Kasumi-1 (cell line): ENCODE measurements around the gene KRT79.
"Not testable (repeated sequence)": the region's sequence is repeated elsewhere in the genome, so short reads cannot be mapped to it uniquely, and the experiment has no call there.

ENCODE experiments used
- DNase-seq, 2 experiments: peaks; one replicate each; lab custom pipeline; 2025; lab: John Stamatoyannopoulos, UW

The KRT79 gene

DNA sequence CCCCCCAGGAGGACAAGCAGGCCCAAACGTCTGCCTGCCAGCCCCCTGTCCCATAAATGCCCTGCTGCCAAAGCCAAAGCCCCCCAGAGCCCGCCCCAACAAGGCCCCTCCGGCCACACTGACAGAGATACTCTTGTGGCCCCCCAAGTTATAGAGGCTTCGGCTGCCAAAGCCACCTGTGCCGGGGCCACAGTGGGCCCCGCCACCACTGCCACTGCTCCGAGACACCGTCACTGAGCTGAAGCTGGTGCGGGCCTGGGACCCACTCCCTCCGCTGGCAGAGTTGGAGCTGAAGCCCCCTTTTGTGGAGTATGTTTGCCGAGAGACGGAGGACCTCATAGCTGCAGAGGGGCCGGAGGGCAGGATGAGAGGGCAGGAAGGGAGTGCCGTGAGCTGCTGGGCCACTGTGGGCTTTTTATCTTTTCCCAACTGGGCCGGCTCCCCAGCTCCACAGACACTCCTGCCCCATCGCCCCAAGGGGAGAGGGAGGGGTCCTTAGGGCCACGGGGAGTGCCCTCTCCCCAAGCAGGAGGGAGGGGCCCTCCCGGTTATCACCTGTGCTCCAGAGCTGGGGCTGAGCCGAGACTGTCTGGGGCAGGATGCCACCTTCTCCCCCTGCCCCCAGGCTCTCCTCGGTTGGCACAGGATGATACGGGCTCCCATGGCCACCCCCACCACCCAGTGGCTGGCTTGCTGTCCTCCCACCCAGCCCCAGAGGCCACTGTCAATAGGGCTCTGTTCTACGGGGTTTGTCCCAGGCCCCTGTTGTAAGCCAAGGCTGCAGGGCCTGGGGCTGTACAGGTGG lies at the start of gene KRT79:
KRT79 (minus strand) TSS at position 390 of the 805 bp plus-strand sequence; CDS start at position 339, 51 bp downstream.
- DNase-seq = no peak

DNA sequence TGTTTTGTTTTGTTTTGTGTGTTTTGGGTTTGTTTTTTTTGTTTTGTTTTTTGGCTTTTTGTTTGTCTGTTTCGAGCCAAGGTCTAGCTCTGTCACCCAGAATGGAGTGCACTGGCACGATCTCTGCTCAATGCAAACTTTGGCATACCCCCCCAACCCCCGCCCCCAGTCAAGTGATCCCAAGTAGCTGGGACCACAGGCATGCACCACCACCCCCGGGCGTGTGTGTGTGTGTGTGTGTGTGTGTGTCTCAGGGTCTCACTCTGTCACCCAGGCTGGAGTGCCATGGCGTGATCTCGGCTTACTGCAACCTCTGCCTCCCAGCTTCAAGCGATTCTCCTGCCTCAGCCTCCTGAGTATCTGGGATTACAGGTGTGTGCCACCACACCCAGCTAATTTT lies 46.4 kb upstream of the KRT79 start:
- not testable (repeated sequence) for DNase-seq

DNA sequence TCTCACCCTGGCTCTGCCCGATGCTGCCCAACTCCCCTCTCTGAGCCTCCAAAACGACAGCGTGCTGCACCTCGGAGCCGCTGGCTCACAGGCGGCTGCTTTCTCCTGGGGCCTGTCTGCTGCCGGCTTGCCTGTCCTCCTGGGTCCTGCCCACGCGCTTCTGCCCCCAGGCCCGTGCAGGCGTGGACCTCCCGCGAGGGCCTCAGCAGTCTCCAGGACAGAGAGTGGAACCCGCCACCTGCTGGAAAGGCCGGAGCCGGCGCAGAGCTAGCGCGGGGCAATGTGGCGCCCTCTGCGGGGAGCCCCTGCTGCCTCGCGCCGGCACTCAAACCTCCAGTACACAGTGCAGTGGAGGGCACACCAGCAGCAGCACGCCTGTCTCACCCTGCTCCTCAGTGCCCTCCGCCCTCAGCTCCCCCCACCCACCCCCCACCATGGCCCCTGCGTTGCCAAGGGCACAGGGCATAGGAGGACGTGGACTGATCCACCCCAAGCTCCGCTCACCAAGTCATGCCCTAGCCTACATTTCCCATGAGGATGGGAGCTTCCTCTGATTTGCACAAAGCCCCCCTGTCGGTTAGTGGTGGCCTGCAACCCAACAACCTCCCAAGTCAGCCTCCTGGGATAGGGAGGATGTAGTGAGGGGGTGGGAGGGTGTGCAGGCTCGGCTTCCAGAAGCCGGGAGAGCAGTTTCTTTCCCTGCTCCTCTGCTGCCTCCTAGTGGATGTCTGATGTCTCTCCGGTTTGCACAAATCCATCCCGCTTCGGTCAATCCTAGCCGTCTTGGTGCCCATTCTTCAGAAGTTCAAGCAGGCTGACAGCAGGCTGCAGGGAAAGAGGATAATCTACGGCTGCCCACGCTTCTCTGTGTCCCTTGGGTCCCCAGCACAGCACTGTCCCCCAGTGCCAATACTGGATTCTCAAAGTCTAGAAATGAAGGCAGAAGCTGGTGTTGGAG lies 45.6 kb upstream of the KRT79 start:
- DNase-seq = peak; percentile 77 to 81

GRCh38 chr12:52878507-52879393 lies 44.6 kb upstream of the KRT79 start:
- no peak for DNase-seq

- DNase-seq = no peak
Observed at GRCh38 chr12:52877242-52877641, 43.1 kb upstream of the KRT79 start.

DNA sequence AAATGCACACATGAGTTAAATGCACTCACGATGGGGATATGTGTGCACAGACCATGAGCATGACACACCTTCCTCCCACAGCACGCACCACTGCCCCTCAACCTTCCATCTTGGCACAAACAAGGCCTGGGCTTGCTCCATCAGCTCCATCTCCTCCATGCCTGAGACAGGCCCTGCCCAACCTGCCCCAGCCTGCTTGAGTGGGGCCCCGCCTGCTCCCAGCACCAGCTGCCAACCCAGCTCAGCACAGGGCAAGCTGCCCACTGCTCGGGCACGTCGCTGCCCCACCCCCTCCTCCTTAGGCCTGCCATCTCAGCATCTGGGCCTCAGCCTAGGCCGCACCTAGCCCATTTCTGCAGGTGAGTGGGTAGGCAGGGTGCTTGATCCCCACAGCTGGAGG lies 42.3 kb upstream of the KRT79 start:
- no peak for DNase-seq

DNA sequence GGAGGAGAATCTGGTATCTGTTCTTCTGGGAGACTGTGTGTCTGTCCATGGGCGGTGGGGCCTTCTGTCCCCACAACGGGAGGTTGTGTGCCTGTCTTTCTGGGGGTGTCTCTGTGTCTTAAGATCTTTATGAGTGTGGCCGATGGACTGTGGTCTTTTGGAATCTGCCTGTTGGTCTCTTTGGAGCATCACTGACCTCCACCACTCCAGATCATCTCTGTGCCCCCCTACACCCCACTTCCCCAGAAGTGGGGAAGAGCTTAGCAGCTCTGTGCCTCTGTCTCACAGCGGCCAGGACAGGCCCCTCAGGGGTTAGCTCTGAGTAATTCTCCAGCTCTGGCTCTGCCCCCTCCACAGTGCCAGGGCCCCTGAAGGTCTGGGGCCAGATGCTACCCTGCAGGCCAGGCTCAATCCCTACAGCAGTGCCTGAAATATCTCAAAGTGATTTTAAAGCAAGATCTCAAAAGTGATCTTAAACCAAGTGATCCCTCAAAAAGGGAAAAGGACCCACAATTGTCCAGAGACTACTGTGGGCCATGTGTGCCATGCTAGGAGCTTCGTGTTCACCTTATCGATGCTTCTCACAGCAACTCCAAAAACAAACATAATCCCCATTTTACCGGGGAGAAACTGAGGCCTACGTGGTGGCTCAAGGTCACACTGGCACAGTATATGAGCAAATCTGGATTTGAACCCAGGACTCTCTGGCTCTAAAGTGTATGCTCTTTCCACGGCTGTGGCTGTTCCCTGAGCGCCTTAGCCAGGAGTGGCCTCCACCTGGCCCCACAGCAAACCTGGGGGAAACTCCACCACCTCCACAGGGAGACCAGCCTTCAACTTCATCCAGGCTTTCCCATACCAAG lies 40.7 kb upstream of the KRT79 start:
- no peak for DNase-seq

- DNase-seq = peak; percentile 53 to 59
Observed at GRCh38 chr12:52873832-52874572, 39.9 kb upstream of the KRT79 start.

GRCh38 chr12:52873513-52873831 lies 39.4 kb upstream of the KRT79 start:
- no peak for DNase-seq

- no peak for DNase-seq
Observed at GRCh38 chr12:52872644-52873389, 38.7 kb upstream of the KRT79 start.

DNA sequence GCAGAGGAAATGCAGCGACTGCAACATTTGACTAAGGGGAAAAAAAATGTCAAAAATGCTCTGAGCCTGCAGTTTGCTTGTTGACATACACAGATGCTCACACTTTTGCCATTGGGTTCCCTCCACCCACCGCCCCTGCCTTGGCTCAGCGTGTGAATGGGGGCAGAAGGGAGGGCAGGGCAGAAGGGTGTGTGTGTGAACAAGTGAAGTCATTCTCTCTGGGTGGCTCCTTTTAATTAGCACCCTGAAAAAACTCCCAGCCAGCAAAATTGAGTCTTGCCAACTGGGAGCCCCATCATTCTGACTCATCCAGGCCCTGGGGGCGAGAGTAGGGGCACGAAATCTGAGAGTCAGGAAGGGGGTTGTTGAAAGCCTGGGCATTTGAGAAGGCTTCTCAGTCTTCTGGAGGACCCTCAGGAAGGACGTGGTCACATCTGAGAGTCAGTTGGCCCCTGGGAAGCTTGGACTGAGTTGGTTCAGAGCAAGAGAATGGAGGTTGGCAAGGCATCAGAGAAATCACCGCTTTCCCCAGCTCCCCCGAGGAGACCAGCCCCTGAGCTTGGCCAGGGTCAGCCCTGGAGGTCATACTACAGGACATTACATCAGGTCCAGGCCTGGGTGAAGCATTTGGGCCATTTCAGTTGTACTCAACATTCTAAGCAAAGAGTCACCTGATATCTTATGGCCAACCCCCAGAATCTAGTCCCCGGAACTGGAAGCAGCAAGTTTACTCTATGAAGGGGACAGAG lies 37.4 kb upstream of the KRT79 start:
- DNase-seq = no peak

DNA sequence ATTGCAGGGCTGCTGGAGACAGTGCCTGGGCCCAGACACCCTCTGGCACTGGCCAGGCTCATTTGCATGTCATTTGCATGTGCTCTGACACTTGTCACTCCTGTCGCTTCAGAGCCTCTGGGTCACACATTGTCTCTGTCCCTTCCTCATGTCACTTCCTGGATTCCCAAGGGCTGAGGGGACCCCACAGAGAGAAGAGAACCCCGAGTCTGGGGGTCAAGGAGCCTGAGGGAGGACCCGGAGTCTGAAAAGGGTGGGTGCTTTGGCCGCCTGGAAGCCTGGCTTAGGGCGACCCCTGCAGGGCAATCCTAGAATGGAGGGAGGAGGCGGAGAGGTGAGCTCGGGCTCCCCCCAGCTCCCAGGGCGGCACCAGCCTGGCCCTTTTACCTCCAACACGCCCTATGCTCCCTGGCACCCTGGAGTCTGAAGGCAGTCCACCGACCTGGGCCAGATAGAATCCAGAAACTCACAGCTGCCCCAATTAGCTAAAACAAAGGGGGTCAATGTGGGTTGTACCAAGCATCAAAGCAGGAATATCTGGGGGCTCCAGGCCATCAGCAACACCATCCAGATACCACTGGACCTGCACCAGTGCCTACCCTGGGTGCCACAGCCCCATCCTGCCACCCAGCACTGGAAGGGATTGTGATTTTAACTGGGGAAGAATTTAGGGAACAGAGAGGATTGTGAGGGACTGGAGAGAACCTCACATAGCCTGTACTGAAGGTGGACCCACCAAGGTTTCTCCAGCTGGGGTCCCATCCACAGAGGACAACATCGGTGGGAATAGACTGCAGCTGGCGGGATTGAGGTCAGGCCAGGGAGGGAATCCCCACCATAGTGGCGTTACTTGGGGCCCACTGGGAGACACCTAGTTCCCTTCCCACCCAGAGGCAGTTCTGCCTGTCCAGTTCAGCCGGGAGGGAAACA lies 36.5 kb upstream of the KRT79 start:
- peak; percentile 16 to 34 for DNase-seq

DNA sequence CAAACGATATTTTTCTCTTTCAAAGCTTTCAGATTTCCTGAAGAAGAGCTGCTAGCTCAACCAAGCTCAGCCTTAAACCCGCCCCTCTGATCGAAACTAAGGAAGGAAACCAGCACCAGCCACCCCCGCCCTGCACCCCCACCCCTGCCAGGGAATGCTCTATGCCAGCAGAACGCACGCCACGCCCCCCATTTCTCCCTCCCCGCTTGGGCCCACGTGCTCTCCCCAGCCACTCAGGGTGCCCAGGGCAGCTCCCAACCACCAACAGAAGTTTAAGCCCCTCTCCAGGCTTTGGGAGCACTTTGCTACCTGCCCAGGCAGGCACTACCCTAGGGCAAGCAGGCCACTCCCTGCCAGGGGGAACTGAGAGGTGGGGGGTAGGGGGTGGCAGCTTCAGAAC lies 33.5 kb upstream of the KRT79 start:
- DNase-seq = no peak

- no peak for DNase-seq
Observed at GRCh38 chr12:52867152-52867551, 33.0 kb upstream of the KRT79 start.

DNA sequence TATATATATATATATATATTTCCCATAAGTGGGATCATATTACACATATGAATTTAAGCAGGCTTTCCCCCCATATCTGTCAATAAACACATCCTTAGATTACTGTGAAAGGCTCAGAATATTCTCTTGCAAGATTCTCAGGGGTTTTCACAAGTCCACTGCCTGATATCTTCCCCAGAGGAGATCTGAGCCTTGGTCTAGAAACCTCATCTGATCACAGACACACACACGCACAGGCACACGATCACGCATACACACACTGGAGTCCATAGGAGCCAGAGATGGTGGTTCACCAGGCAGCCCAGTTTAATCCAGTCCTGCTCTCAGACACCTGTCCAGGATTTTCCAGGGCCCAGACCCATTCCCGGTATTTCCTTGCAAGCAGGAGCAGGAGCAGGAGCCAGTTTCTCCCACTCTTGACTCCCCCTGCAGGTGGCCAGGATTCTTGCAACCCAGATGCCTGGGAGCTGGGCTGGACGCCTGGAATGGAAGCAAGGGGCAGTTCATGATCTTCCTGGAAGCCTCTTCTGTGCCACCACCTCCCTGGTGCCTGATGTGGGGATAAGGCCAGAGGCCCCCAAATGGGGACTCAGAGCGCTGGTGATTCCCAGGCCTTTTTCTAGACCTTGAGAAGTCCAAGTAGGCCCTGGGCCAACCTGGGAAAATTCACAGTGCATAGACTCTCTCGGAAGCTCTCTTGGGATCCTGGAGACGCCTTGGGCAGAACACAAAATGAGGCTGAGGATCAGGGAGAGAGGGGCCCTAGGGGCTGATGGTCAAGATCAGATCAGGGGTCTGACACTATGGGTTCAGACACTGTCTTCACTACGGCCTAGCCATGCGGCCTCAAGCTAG lies 31.2 kb upstream of the KRT79 start:
- DNase-seq = peak; percentile 30 to 40

- no peak for DNase-seq
Observed at GRCh38 chr12:52862023-52862422, 27.9 kb upstream of the KRT79 start.

DNA sequence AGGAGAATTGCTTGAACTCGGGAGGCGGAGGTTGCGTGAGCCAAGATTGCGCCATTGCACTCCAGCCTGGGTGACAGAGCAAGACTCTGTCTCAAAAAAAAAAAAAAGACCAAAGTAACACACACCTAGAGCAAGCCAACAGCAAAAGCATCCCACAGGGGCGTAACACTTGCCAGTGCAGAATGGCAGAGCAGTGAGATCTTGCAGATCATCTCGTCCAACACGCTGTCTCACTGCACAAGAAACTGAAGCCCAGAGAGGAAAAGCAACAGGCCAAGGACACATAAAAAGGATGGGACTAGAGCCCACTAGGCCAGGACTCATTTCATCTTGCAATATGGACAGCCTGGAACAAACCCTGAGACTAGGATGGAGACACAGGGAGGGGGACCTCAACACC lies 27.4 kb upstream of the KRT79 start:
- no peak for DNase-seq
